ENCODE results near the gene TIAM2.
"Not testable (repeated sequence)": the region's sequence is repeated elsewhere in the genome, so short reads cannot be mapped to it uniquely, and the experiment has no call there.

TIAM2 gene

GRCh38 chr6:155091756-155092155, 96.6 kb downstream of the TIAM2 start:
- TF ChIP-seq CTCF (conservative IDR thresholded peaks at IDR 0.05; ENCODE audit: low read length): no peak
- H3K4me3 ChIP-seq (ENCODE audit: low read length): no peak overlapping the region
- no peak for DNase-seq (ENCODE audit: low read depth)

GRCh38 chr6:155093430-155093829, 98.3 kb downstream of the TIAM2 start:
- no peak overlapping the region for H3K4me3 ChIP-seq (ENCODE audit: low read length)
- no peak for DNase-seq (ENCODE audit: low read depth)
- no peak for TF ChIP-seq CTCF (conservative IDR thresholded peaks at IDR 0.05; ENCODE audit: low read length)

GRCh38 chr6:155100087-155100486, 105.0 kb downstream of the TIAM2 start:
- no peak for TF ChIP-seq CTCF (conservative IDR thresholded peaks at IDR 0.05; ENCODE audit: low read length)
- DNase-seq (ENCODE audit: low read depth): no peak
- no peak overlapping the region for H3K4me3 ChIP-seq (ENCODE audit: low read length)

GRCh38 chr6:155100591-155100990, 105.5 kb downstream of the TIAM2 start:
- no peak for TF ChIP-seq CTCF (conservative IDR thresholded peaks at IDR 0.05; ENCODE audit: low read length)
- H3K4me3 ChIP-seq (ENCODE audit: low read length): no peak overlapping the region
- no peak for DNase-seq (ENCODE audit: low read depth)

GRCh38 chr6:155103083-155103645, 108.0 kb downstream of the TIAM2 start:
- not testable (repeated sequence) for H3K4me3 ChIP-seq (ENCODE audit: low read length)

GRCh38 chr6:155103816-155104366, 108.8 kb downstream of the TIAM2 start:
- H3K4me3 ChIP-seq (ENCODE audit: low read length): no peak overlapping the region
- DNase-seq (ENCODE audit: low read depth): peak; percentile 64
- no peak for TF ChIP-seq CTCF (conservative IDR thresholded peaks at IDR 0.05; ENCODE audit: low read length)

More at GRCh38 chr6:155103083-155103645, 108.0 kb downstream of the TIAM2 start:
- peak; percentile 87 for DNase-seq (ENCODE audit: low read depth)

- peak; percentile 42 for DNase-seq (ENCODE audit: low read depth)
- TF ChIP-seq CTCF (conservative IDR thresholded peaks at IDR 0.05; ENCODE audit: low read length): no peak
- H3K4me3 ChIP-seq (ENCODE audit: low read length): no peak overlapping the region
Measured at GRCh38 chr6:155106456-155107115, 111.5 kb downstream of the TIAM2 start.
